GM06990 (cell line): ENCODE results near the gene TFR2.

Experiments
- DNase-seq: peaks from one replicate; pipeline ENCODE4 v3.0.0-alpha.2; 2011; ENCODE audit not compliant: insufficient read length; ENCODE audit errors: extremely low read depth
- H3K27me3 ChIP-seq: replicated peaks from 2 replicates; pipeline ENCODE4 v1.6.0; 2011; ENCODE audit warnings: low read length; ENCODE audit not compliant: control insufficient read depth, insufficient read depth
- H3K36me3 ChIP-seq: 2 replicates; pipeline ENCODE4 v1.5.1; 2011; ENCODE audit warnings: low read length; ENCODE audit not compliant: control insufficient read depth, insufficient read depth
- H3K4me3 ChIP-seq: replicated peaks from 2 replicates; pipeline ENCODE4 v1.5.1; 2011; ENCODE audit warnings: low read depth, mild to moderate bottlenecking, control low read depth, low read length
- TF ChIP-seq, protein P1 (sequence below): IDR thresholded peaks from 2 replicates; pipeline ENCODE4 v1.5.1; 2011; ENCODE audit warnings: low read length, control low read depth, mild to moderate bottlenecking, inconsistent platforms; ENCODE audit not compliant: insufficient read depth, poor library complexity, severe bottlenecking

TFR2 gene

GRCh38 chr7:100655908-100656674 lies 14.7 kb upstream of the TFR2 start, which contains the start of gene ACTL6B:
TSS of gene ACTL6B (minus strand) at chr7:100656448. CDS start at chr7:100656354, 94 bp downstream.
- no peak for DNase-seq
- Histone ChIP-seq H3K27me3 (no peaks in the 10 kb centered on the region; the same call in 1 of the 2 replicates), H3K36me3 (no peaks in the 10 kb centered on the region), H3K4me3 (no peak within 1 kb of the TSS)
- TF ChIP-seq, protein P1, sequence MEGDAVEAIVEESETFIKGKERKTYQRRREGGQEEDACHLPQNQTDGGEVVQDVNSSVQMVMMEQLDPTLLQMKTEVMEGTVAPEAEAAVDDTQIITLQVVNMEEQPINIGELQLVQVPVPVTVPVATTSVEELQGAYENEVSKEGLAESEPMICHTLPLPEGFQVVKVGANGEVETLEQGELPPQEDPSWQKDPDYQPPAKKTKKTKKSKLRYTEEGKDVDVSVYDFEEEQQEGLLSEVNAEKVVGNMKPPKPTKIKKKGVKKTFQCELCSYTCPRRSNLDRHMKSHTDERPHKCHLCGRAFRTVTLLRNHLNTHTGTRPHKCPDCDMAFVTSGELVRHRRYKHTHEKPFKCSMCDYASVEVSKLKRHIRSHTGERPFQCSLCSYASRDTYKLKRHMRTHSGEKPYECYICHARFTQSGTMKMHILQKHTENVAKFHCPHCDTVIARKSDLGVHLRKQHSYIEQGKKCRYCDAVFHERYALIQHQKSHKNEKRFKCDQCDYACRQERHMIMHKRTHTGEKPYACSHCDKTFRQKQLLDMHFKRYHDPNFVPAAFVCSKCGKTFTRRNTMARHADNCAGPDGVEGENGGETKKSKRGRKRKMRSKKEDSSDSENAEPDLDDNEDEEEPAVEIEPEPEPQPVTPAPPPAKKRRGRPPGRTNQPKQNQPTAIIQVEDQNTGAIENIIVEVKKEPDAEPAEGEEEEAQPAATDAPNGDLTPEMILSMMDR = no peak

- H3K36me3 ChIP-seq = no peaks in the 10 kb centered on the region
- TF ChIP-seq, protein P1 = no peak
- no peaks in the 10 kb centered on the region; the same call in 1 of the 2 replicates for H3K27me3 ChIP-seq
- no peak for DNase-seq
- no peak overlapping the region for H3K4me3 ChIP-seq
Measured at GRCh38 chr7:100654908-100655831, 13.8 kb upstream of the TFR2 start.

DNA sequence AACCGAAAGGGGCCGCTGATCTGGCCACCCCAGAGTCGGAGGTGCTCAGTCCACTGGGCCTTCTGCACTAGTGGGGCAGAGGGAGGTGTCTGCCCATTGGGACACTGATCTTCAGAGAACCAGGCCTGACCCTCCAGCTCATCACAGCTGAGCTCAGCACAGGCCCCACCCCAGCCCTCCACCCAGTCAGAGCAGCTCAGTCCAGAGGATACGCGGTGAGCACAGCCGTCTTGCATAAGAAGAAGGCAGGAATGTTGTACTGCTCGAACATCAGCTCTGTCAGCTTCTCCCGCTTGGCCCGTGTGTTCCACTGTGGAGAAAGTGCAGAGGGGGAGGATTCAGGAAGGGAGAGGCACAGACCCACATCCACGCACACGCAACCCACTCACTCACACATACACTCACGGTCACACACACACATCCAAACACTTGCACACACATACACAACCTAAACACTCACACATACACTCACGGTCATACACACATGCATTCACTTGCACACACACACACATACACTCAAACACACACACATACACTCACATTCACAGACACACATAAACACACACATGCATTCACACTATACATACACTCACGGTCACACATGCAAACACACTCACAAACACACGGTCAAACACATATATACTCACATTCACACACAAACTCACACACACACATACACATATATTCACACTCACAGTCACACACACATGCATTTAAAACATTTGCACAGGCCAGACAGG lies 8.6 kb upstream of the TFR2 start:
- Histone ChIP-seq H3K27me3 (no peaks in the 10 kb centered on the region; the same call in none of the 2 replicates), H3K36me3 (no peaks in the 10 kb centered on the region), H3K4me3 (no peak overlapping the region)
- TF ChIP-seq, protein P1 = no peak
- no peak for DNase-seq

GRCh38 chr7:100642534-100642907 lies 1.2 kb upstream of the TFR2 start:
- H3K4me3 ChIP-seq = no peak overlapping the region
- TF ChIP-seq, protein P1 = no peak
- peak; percentile 70 for DNase-seq
- H3K27me3 ChIP-seq = no peaks in the 10 kb centered on the region; the same call in none of the 2 replicates
- no peaks in the 10 kb centered on the region for H3K36me3 ChIP-seq

DNA sequence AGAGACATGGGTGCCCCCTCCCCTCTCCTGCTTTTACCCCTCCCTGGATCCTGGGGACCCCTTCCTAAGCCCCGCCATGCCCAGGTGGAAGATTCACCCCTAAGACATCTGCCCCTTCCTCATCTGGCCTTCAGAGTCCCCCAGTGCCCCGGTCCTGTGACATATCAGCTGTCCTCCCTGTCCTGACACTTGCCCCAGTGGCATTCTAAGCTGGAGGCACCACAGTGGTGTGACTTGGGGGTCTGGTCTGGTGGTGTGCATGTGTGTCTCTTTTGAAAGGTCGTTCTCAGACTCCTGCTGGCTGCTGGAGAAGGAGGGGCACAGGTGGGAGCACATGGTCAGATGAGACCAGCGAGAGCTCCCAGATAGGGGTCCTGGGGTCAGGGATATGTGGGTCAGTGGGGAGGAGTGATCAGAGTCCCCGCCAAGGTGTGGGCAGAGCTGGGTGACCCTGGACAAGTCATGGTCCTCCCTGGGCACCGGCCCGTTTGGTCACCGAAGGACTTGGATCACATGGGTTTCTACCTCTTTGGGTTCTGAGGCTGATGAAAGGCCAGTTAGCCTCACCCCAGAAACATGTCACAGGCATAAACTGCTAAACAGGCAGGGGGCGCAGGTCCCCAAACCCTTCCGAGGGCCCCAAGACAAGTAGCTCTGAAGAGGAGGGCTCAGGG lies 645 bp upstream of the TFR2 start:
- no peaks in the 10 kb centered on the region; the same call in none of the 2 replicates for H3K27me3 ChIP-seq
- TF ChIP-seq, protein P1 = no peak
- no peak overlapping the region for H3K4me3 ChIP-seq
- DNase-seq = no peak
- H3K36me3 ChIP-seq = no peaks in the 10 kb centered on the region
